Neural cell (in vitro differentiated cells): ENCODE data around the gene ZNF580. TPM values are rescaled to one million over a fixed set of nuclear protein-coding genes. Genes with fewer than 3 reads are reported as not detected.
A peak's percentile ranks its signal among the peaks of the same experiment; 100 is the strongest.

Source experiments
- H2AFZ ChIP-seq: fragments of 200-600, 300-800 bp; sonication (generic), shearing (Covaris generic); 2 replicates; pipeline ENCODE4 v1.6.0; 2014; ENCODE audit warnings: low read depth, mild to moderate bottlenecking, antibody characterized with exemption, low read length, moderate library complexity
- H3F3A ChIP-seq: fragments of 200-600 bp; shearing (Covaris generic); 2 replicates; pipeline ENCODE4 v1.6.1; 2016; ENCODE audit warnings: mild to moderate bottlenecking, moderate library complexity, mixed read lengths, antibody characterized with exemption, low read length; ENCODE audit not compliant: insufficient read depth, poor library complexity, severe bottlenecking
- H3K27ac ChIP-seq: fragments of 200-600, 300-800 bp; sonication (generic), shearing (Covaris generic); 2 replicates; pipeline ENCODE4 v1.5.1; 2014; ENCODE audit warnings: mild to moderate bottlenecking, low read length, moderate library complexity
- H3K27me3 ChIP-seq: fragments of 300-800, 200-600 bp; sonication (generic), shearing (Covaris generic); 2 replicates; pipeline ENCODE4 v1.6.0; 2014; ENCODE audit warnings: mild to moderate bottlenecking, low read depth, low read length, moderate library complexity; ENCODE audit not compliant: insufficient read depth
- H3K36me3 ChIP-seq: fragments of 300-800, 200-600 bp; sonication (generic), shearing (Covaris generic); 2 replicates; pipeline ENCODE4 v1.5.1; 2014; ENCODE audit warnings: mild to moderate bottlenecking, antibody characterized with exemption, low read length, moderate library complexity; ENCODE audit not compliant: insufficient read depth
- H3K4me2 ChIP-seq: fragments of 300-800, 200-600 bp; sonication (generic), shearing (Covaris generic); 2 replicates; pipeline ENCODE4 v1.6.0; 2014; ENCODE audit warnings: mild to moderate bottlenecking, low read length
- H3K4me3 ChIP-seq: fragments of 300-800, 200-600 bp; sonication (generic), shearing (Covaris generic); 2 replicates; pipeline ENCODE4 v1.5.1; 2014; ENCODE audit warnings: mild to moderate bottlenecking, low read length, moderate library complexity
- H3K79me2 ChIP-seq: fragments of 200-600 bp; shearing (Covaris generic); replicated peaks from 2 replicates; pipeline ENCODE4 v1.6.0; 2014; ENCODE audit warnings: mild to moderate bottlenecking, low read length, moderate library complexity; ENCODE audit not compliant: insufficient read depth
- H3K9ac ChIP-seq: fragments of 300-800, 200-600 bp; sonication (generic), shearing (Covaris generic); 2 replicates; pipeline ENCODE4 v1.6.1; 2016; ENCODE audit warnings: mild to moderate bottlenecking, low read length, mixed read lengths
- H3K9me2 ChIP-seq: fragments of 200-600 bp; shearing (Covaris generic); 2 replicates; pipeline ENCODE4 v1.6.1; 2016; ENCODE audit warnings: mild to moderate bottlenecking, low read length, mixed read lengths; ENCODE audit not compliant: insufficient read depth
- H3K9me3 ChIP-seq: fragments of 200-600, 300-800 bp; sonication (generic), shearing (Covaris generic); 2 replicates; pipeline ENCODE4 v1.6.1; 2016; ENCODE audit warnings: mild to moderate bottlenecking, mixed run types, low read length, moderate library complexity, mixed read lengths
- H4K20me1 ChIP-seq: fragments of 200-600 bp; shearing (Covaris generic); 2 replicates; pipeline ENCODE4 v1.6.1; 2016; ENCODE audit warnings: mild to moderate bottlenecking, mixed run types; ENCODE audit not compliant: insufficient read depth
- CTCF ChIP-seq: fragments of 450-650 bp; IDR thresholded peaks from 2 replicates; pipeline ENCODE4 v1.5.1; 2014; ENCODE audit warnings: antibody characterized with exemption, mild to moderate bottlenecking, moderate library complexity; ENCODE audit not compliant: poor library complexity, severe bottlenecking
- EP300 ChIP-seq: fragments of 450-650 bp; conservative IDR thresholded peaks from 2 replicates; pipeline ENCODE4 v1.6.1; 2014; ENCODE audit warnings: antibody characterized with exemption, mild to moderate bottlenecking, moderate library complexity; ENCODE audit not compliant: poor library complexity, severe bottlenecking
- EZH2 ChIP-seq: fragments of 200-600, 300-800 bp; shearing (Covaris generic), sonication (generic); IDR thresholded peaks from 2 replicates; pipeline ENCODE4 v1.6.1; 2014; ENCODE audit warnings: antibody characterized with exemption, low read length, borderline replicate concordance, mild to moderate bottlenecking; ENCODE audit not compliant: insufficient read depth, poor library complexity, severe bottlenecking
- MXI1 ChIP-seq: fragments of 450-650 bp; conservative IDR thresholded peaks from 2 replicates; pipeline ENCODE4 v1.6.1; 2014; ENCODE audit warnings: antibody characterized with exemption, mild to moderate bottlenecking; ENCODE audit not compliant: poor library complexity, severe bottlenecking
- POLR2AphosphoS5 ChIP-seq: IDR thresholded peaks from 2 replicates; pipeline ENCODE4 v1.6.1; 2012
- RAD21 ChIP-seq: fragments of 450-650 bp; conservative IDR thresholded peaks from 2 replicates; pipeline ENCODE4 v1.6.1; 2014; ENCODE audit warnings: antibody characterized with exemption, mild to moderate bottlenecking, moderate library complexity
- REST ChIP-seq: IDR thresholded peaks from 2 replicates; pipeline ENCODE4 v1.6.1; 2012; ENCODE audit warnings: borderline replicate concordance
- SMC3 ChIP-seq: fragments of 450-650 bp; conservative IDR thresholded peaks from 2 replicates; pipeline ENCODE4 v1.6.1; 2014; ENCODE audit warnings: antibody characterized with exemption, mild to moderate bottlenecking, moderate library complexity; ENCODE audit not compliant: poor library complexity
- TAF1 ChIP-seq: IDR thresholded peaks from 2 replicates; pipeline ENCODE4 v1.6.1; 2012; ENCODE audit warnings: low read depth
- polyA plus RNA-seq: library from polyadenylated mRNA; depleted of rRNA; stranded (reverse); fragments of >200 nt; gene quantifications from 2 replicates; pipeline ENCODE4 v1.2.3, GENCODE V29; 2014

The ZNF580 gene
- polyA plus RNA-seq, 1 donor from 2014 or later = 11.7 TPM

- peak overlapping the region; percentile 51 for H3K27ac ChIP-seq
- peaks cover 34% of the 10 kb centered on the region for H3K79me2 ChIP-seq
- H3K4me2 ChIP-seq = peak overlapping the region; percentile 76
- no peak overlapping the region for H2AFZ ChIP-seq
- TF ChIP-seq SMC3 (no peak), TAF1 (peak; percentile 36), REST (no peak), CTCF (no peak)
- no peaks in the 10 kb centered on the region for H3K9me3 ChIP-seq
- H3K9me2 ChIP-seq = no peaks in the 10 kb centered on the region
- no peaks in the 10 kb centered on the region for H3K27me3 ChIP-seq
- peak overlapping the region; percentile 88 for H3K9ac ChIP-seq
- no peaks in the 10 kb centered on the region for H3F3A ChIP-seq
- H3K36me3 ChIP-seq = no peaks in the 10 kb centered on the region
- H3K4me3 ChIP-seq = peak overlapping the region; percentile 78
- no peaks in the 10 kb centered on the region for H4K20me1 ChIP-seq
Measured at GRCh38 chr19:55643887-55644176, 3.0 kb downstream of the ZNF580 start.

DNA sequence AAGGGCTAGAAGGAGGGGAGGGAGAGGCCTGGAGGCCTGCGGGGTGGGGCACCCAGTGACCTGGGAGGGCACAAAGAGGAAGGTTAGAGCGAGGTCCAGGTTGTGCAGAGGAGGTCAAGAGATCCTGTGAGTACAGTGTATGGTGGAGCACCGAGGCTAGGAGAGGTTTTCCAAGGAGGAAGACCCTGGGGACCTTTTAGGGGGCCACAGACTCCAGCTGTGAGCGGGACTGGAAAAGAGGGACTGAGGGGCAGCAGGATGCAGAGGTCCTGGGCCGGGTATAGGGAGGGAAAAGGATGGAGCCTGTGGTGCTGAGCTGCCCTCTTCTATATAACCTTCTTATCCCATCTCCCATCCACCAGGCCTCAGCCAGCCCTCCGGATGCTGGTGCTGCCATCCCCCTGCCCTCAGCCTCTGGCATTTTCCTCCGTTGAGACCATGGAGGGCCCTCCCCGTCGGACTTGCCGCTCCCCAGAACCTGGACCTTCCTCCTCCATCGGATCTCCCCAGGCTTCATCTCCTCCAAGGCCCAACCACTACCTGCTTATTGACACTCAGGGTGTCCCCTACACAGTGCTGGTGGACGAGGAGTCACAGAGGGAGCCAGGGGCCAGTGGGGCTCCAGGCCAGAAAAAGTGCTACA, 3.5 kb downstream of the ZNF580 start:
- peak overlapping the region; percentile 88 for H3K9ac ChIP-seq
- peaks cover 29% of the 10 kb centered on the region for H3K79me2 ChIP-seq
- TF ChIP-seq EP300 (no peak), SMC3 (no peak), EZH2 (no peak), MXI1 (no peak), REST (no peak), TAF1 (no peak), RAD21 (no peak), POLR2AphosphoS5 (no peak), CTCF (no peak)
- no peaks in the 10 kb centered on the region for H3F3A ChIP-seq
- H3K9me3 ChIP-seq = no peaks in the 10 kb centered on the region
- no peaks in the 10 kb centered on the region for H3K36me3 ChIP-seq
- H3K9me2 ChIP-seq = no peaks in the 10 kb centered on the region
- no peaks in the 10 kb centered on the region for H4K20me1 ChIP-seq
- H2AFZ ChIP-seq = no peak overlapping the region
- H3K27me3 ChIP-seq = no peaks in the 10 kb centered on the region
- H3K4me3 ChIP-seq = peak overlapping the region; percentile 78
- H3K27ac ChIP-seq = peak overlapping the region; percentile 51
- H3K4me2 ChIP-seq = peak overlapping the region; percentile 76
